ENCODE measurements around the gene MMP1. TPM values are rescaled to one million over a fixed set of nuclear protein-coding genes. Genes with fewer than 3 reads are reported as not detected.

Gene MMP1
- under 1 TPM; 0.07 to 0.28 (median 0.24) TPM for polyA plus RNA-seq (ENCODE audit: insufficient read length in 3 of 3)

DNA sequence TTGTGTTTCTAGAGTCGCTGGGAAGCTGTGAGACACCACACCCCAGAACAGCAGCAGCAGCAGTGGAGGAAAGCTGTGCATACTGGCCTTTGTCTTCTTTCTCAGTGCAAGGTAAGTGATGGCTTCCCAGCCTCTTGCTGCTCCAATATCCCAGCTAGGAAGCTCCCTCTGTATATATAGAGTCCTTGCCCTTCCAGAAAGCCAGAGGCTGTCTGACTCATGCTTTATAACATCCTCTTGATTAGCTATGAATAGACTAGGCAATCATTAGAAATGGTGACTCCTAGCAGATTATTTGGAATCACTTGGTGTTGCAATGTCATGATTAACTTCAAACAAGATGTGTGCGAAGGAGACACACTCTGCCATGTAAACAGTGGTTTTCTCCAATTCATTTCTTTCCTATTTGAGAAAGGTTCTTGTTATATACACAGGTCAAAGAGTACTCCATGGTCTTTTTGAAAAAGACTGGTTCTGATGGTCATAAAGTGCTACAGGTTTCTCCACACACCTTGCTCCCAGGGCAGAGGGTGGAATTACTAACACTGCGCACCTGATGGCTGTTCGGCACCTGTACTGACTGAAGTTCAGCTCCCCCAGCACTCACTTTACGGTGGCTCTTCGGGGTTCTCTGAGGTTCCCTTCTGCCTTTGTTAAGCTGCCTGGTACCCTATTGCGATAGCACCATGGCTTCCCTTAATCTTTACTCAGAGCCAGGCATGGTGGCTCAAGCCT lies at the start of gene MMP1:
Gene MMP1, minus strand, starts transcription at position 149 of the 735 bp plus-strand sequence. Its CDS starts 68 bp downstream, at position 81.
- DNase-seq (ENCODE audit: low read depth in 3 of 3, low spot score in 2 of 3): no peak

- DNase-seq (ENCODE audit: low read depth in 3 of 3, low spot score in 2 of 3): no peak
Observed at GRCh38 chr11:102846292-102846691, 48.3 kb upstream of the MMP1 start.

- no peak for DNase-seq (ENCODE audit: low read depth in 3 of 3, low spot score in 2 of 3)
Observed at GRCh38 chr11:102843489-102843888, 45.5 kb upstream of the MMP1 start, which contains the start of gene MMP3. TSS of gene MMP3 (minus strand) at chr11:102843609. CDS start at chr11:102843546, 63 bp downstream.

DNA sequence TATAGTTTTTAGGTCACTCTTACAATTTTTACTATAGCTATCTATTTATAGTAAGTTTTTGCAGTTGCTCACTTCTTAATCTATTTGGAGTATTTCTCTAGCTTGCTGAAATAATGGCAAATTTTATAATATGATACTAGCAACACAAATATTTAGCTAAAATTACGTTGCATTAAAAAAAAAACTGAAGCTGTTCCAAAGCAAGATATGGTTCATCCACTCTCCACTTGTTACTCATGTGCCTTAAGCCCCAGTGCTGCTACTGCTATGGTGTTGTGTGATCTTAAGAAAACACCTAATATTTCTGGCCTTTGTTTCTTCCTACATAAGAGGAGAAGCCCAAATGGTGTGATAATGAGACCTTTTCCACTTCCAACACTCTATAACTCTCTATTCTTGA lies 45.0 kb upstream of the MMP1 start:
- DNase-seq (ENCODE audit: low read depth in 3 of 3, low spot score in 2 of 3): no peak

DNA sequence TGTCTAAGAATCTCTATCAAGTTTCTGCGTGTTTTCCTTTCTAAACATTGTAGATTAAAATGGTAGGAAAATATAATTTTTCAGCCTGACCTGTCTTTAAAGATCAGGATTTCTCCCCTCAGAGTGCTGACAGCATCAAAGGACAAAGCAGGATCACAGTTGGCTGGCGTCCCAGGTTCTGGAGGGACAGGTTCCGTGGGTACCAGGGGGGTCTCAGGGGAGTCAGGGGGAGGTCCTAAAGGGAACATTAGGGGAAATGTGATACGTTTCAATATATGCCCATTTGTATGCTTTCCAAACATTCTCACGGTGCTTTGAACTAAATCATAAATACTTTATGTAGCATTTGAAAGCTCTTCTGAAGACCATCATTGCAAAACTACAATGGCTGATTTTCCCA lies 42.1 kb upstream of the MMP1 start:
- DNase-seq (ENCODE audit: low read depth in 3 of 3, low spot score in 2 of 3): no peak

- no peak for DNase-seq (ENCODE audit: low read depth in 3 of 3, low spot score in 2 of 3)
Observed at GRCh38 chr11:102837646-102838045, 39.7 kb upstream of the MMP1 start.

- DNase-seq (ENCODE audit: low read depth in 3 of 3, low spot score in 2 of 3): no peak
Observed at GRCh38 chr11:102837156-102837555, 39.2 kb upstream of the MMP1 start.

GRCh38 chr11:102836290-102836875 lies 38.4 kb upstream of the MMP1 start:
- DNase-seq (ENCODE audit: low read depth in 3 of 3, low spot score in 2 of 3): no peak

DNA sequence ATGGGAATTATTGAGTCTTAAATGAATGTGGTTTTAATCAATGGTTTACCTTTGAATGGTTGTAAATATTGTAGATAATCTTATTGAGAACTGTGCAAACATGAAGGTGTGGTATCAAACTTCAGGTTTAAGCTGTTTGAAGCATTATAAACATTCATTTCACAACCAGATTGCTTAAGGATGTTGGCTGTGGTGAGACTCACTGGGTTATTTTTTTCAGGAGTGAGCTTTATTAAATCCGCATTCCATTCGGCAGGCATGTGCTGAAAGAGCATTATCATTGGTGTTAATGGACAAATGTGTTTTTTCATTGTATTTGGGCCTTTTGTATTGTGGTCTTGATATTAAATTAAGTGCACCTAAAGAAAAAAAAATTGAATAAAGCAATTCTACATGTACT lies 35.8 kb upstream of the MMP1 start:
- no peak for DNase-seq (ENCODE audit: low read depth in 3 of 3, low spot score in 2 of 3)

GRCh38 chr11:102832612-102833011 lies 34.7 kb upstream of the MMP1 start:
- DNase-seq (ENCODE audit: low read depth in 3 of 3, low spot score in 2 of 3): no peak

DNA sequence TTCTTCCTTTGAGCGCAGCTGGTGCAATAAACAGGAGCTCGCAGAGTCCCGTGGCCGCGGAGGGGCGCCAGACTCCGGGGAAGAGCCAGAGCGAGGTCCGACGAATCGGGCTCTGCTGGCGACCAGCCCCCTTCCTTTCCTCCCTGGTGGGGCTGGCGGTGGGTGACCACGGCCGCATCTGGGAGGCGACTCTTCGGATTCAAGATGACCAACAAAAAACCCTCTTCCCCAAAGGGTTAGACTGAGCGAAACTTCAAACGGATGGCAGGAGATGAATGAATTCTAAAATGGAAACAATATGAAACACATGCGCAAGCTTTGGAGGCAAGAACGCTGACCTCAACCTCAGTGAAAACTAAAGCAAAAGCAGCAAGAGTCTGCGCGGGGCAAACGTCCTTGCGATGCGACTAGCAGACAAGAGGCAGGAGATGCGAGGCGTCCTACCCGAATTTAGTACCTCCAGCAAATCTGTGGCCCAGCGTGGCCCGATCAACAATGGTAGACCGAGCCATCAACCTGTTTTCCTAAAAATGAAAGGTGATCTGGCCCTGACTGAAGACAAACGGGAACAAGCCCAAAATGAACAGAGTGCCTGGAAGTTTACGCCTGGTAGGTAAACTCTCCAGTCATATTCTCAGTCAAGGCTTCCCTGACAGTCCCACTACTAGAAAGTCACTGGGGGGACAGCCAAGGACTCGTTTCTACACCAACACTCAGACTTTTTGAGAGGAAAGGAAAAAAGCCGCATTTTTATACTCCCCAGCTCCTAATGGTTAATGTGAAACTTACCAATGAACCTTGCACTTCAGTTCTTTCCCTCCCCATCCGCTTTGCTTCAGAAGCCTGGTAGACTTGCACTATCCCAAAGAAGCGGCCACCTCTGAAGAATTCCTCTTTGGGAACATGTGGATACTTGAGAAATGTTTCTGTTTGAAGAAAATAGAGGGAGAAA lies 33.8 kb upstream of the MMP1 start:
- DNase-seq (ENCODE audit: low read depth in 3 of 3, low spot score in 2 of 3): no peak

DNA sequence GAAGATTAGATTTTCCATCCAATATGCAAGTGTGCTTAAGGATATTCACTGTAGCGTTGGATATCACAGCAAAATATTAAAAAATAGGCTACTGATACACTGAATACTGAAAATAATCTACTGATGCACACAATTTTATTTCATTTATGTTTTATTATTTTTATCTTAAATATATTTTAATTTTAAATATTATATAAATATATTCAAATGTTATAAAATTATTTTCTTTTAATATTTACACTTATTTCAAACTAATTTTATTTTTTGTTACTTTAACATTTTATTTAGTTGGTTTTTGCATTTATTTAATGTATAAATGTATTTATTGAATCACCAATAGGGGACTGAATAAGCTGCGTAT lies 33.1 kb upstream of the MMP1 start:
- no peak for DNase-seq (ENCODE audit: low read depth in 3 of 3, low spot score in 2 of 3)

DNA sequence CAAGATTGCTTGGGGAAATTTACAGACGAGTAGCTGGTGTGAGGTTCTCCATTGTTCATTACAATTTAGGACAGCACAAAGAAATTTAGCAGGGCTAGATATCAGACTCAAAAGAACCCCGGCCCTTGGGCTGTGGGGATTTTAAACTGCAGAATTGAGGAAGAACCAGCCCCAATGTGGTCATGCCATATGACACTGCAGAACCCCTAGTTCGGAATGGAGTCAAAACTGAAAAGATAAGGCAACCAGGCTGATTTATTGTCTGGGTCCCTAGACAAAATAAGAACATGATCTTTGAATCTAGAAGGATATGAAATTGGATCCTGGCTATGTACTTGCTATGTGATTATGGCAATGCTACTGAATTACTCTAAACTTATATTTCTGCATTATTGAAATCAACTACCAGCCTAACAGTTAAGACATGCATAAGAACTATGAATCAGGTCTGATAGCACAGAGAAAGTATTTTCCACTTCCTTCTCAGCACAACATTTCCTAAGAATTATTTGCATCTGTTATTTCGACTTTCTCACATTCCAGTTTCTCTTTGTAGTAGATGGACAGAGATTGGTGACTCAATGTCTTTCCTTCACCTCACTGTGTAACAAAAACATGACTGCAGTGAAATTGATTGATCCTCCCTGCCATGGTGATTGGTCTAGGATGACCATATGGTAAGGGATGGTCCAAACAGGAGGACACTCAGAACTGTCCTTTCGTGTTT lies 32.2 kb upstream of the MMP1 start:
- no peak for DNase-seq (ENCODE audit: low read depth in 3 of 3, low spot score in 2 of 3)

DNA sequence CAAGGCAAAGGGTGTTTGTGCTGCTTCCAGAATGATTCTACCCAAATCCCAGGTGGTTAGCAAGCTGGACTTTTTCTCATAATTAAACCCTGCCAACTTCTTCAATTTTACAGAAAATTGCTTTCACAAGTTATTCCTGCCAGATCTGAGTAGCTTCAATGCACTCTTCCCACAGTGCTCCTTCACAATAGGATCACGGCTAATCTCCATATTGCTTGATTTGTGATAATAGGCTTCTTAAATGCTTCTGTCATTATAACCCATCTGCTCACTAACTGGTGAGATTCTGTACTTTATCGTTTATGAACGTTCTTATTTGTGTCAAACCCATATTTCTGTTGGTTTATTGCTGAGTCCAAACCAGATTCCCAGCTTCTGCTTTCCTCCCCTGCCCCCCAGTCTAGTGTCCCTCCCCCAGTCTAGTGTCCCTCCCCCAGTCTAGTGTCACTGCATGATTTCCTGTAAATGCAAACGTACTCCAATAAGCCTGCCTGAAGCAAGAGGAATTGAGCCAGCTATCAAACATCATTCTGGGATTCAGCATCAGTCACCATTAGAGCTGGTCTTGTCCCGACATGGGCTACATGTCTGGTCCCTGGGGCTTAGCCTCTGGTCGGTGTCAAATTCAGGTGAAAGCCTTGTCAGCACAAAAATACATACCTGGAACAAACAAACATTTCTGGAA lies 31.5 kb upstream of the MMP1 start:
- no peak for DNase-seq (ENCODE audit: low read depth in 3 of 3, low spot score in 2 of 3)

- DNase-seq (ENCODE audit: low read depth in 3 of 3, low spot score in 2 of 3): no peak
Observed at GRCh38 chr11:102824556-102824955, 26.6 kb upstream of the MMP1 start.

DNA sequence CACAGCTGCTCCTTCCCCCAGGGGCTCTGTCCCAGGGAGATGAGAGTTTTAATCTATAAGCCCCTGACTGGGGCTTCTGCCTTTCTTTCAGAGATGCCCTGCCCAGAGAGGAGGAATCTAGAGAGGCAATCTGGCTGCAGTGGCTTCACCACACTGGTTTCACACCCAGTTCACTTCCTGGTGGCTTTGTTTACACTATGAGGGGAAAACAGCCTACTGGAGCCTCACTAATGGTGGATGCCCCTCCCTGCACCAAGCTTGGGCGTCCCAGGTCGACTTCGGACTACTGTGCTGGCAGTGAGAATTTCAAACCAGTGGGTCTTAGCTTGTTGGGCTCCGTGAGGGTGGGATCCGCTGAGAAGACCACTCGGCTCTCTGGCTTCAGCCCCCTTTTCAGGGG lies 21.5 kb upstream of the MMP1 start:
- DNase-seq (ENCODE audit: low read depth in 3 of 3, low spot score in 2 of 3): no peak

- DNase-seq (ENCODE audit: low read depth in 3 of 3, low spot score in 2 of 3): no peak
Observed at GRCh38 chr11:102813484-102813883, 15.5 kb upstream of the MMP1 start.

- no peak for DNase-seq (ENCODE audit: low read depth in 3 of 3, low spot score in 2 of 3)
Observed at GRCh38 chr11:102812188-102812587, 14.2 kb upstream of the MMP1 start.

DNA sequence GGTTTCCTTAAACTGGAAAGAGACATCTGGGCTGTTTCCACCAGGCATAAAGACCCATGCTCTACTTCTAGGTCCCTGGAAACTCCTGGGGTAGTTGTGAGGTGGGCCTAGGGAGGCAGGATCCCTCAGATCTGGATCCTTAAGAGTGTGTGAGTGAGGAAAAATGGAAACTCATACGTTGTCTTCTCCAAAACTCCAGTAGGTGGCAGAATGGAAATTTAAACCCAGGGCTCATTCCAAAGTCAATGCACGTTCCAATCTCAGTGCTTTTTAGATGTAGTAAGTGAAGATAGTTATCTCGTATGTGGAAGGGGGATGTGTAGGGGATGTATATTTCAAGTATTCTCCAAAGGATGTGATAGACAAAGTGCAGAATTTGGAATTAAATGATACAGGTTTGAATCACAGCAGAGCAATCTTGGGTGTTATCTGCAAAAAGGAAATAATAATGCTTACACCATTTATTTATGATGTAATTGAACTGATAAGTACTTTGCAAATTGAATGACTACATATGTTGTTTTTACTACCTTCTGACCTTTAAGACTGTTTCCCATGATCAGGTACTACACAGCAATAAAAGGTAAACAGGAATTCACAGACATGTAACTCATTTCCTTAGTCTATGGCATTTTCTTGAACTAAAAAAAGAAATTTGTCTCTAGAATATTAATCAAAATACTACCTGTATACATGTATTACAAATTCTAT lies 13.1 kb upstream of the MMP1 start:
- DNase-seq (ENCODE audit: low read depth in 3 of 3, low spot score in 2 of 3): no peak
